Superior temporal gyrus (tissue), 1 donor: ENCODE data around the gene IL1R2.
A peak's percentile ranks its signal among the peaks of the same experiment; 100 is the strongest.

ENCODE experiments used
- DNase-seq: peaks from one replicate; pipeline ENCODE4 v3.0.0-alpha.2; 2016; ENCODE audit errors: extremely low spot score

The IL1R2 gene, protein sequence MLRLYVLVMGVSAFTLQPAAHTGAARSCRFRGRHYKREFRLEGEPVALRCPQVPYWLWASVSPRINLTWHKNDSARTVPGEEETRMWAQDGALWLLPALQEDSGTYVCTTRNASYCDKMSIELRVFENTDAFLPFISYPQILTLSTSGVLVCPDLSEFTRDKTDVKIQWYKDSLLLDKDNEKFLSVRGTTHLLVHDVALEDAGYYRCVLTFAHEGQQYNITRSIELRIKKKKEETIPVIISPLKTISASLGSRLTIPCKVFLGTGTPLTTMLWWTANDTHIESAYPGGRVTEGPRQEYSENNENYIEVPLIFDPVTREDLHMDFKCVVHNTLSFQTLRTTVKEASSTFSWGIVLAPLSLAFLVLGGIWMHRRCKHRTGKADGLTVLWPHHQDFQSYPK

DNA sequence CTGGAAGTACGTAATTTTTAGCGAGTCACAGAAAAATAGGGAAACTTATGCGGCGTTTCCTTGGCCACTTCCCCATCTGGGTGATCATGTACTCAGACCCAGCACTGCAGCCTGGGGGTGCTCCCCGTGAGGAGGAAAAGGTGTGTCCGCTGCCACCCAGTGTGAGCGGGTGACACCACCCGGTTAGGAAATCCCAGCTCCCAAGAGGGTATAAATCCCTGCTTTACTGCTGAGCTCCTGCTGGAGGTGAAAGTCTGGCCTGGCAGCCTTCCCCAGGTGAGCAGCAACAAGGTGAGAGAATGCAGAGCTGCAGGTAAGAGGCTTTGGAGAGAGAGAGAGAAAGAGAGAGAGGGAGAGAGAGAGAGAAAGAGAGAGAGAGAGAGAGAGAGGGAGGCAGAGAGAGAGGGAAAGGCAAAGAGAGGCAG is at the start of gene IL1R2:
Gene IL1R2, plus strand, starts transcription at position 240 of the 425 bp plus-strand sequence. CDS start 16,616 bp downstream, outside the sequence.
- DNase-seq = no peak

DNA sequence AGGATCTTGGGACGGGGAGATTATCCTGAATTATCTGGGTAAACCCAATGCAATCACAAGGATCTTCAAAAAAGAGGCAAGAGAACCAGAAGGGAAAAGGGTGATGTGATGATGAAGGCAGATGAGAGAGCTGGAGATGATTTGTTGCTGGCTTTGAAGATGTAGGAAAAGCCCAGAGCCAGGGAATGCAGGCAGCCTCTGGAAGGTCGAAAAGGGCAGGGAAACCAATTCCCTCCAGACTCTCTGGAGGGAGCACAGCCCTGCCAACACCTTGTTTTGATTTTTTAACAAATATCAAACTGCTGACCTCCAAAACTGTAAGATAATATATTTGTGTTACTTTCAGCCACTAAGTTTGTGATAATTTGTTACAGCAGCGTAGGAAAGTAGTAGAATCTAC is 48.9 kb upstream of the IL1R2 start:
- DNase-seq = no peak

DNA sequence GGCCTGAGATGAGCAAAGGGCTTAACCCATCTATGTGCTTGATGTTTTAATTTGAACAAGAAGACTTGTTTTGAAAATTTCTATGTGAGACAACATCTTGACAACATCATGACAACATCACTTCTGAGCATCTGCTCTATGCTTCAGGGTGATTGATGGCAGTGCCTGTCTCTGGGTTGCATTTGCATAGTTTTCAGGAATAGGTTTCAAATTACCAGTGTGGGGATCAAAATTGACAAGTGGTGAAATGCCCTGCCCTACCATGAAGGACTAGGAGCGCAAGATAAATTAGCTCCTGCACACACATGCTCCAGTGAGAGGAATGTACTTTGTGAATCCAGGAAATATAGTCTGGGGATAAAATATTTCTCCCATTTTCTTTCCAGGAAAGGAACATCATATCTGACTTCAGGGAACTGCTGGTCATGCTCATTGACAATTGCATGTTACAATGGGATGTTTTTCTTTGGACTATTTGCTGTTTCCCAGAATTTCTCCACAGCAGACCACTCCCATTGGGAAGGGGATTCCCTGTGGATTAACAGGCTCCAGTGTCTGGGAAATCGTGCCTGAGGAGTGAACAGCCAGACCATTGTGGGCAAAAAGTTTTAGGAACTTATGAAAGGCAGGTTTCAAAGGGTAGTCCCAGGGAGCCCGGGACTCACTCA is 45.3 kb upstream of the IL1R2 start:
- no peak for DNase-seq

DNA sequence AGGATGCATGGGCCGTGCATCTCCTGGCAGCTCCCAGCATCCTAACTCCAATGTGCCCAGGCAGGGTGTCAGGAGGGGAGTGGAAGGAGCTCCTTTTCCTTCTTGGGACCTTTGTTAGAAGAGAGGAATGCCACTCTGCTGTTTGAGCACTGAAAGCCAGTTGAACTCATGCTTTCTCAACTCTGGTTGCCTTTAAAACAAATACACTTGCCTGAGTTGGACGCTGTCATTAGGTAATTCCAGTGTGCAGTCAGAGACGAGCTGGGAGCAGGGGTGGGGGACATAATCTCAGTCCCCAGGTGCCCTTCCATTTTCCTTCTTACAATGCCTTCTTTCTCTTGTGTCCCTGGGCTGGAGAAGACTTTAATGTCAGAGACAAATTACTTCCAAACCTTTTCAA is 44.4 kb upstream of the IL1R2 start:
- DNase-seq = no peak

DNA sequence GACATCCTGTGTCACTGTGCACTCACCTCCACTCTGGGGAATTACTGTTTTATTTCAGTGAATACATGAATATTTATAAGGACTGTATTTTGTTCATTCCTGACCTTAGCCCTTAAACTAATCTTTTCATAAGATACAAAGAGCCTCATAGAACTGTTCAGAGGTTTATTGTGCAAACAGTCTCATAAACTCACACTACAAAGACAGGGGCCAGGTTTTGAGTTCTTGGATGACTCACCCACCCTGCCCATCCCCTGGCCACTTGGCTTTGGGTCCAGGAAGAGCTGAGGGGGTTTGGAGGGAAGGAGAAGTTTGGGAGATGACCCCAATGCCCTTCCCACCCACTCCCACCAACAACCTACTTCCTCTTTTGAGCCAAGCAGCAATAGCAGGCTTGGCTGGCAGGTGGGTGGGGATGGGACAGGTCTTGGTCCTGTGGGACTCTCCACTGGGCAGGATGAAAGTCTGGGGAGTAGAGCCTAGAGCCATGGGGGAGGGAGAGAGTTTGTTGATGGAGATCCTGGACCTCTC is 43.1 kb upstream of the IL1R2 start:
- DNase-seq = no peak

DNA sequence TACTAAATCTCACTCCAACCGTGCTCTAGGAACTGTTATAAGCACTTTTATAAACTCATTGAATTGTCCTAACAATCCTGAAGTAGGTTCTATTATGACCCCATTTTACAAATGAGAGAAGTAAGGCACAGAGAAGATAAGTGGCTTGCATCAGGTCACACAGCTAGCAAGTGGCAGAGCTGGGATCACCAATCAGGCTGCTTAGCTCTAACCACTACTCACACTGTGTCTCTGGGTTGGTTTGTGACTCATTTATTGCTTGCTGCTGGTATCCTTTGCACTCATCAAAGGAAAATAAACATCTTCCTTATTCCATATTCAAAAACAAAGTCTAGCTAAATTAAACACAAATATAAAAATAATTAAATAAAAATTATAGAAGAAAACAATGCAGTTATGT is 42.5 kb upstream of the IL1R2 start:
- no peak for DNase-seq

DNA sequence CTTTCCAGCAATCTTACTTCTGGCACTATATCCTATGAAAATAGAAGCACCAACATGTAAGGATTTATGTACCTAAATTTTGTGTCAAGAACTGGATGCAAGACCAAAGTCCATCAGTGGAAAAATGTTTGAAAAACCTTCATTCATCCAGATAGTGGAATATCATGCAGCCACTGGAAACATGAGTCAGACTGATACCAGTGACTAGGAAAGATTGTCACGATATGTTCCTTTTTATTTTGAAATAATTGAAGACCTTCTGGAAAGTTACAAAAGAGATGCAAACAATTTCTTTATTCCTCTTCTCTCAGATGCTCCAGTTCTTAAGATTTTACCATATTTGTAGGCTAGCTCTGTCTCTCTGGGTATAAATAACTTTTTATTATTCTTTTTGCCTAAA is 40.5 kb upstream of the IL1R2 start:
- DNase-seq = no peak

DNA sequence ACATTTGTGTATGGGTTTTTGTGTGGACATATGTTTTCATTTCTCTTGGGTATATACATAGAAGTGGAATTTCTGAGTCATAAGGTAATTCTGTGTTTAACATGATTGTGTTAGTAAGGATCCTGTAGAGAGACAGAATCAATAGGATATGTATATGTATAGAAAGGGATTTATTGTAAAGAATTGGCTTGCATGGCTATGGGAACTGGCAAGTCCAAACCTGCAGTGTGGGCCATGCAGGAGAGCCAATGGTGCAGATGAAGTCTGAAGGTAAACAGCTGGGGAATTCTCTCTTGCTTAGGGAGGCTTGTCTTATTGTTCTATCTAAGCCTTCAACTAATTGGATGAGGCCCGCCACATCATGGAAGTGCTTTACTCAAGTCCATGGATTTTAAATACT is 39.2 kb upstream of the IL1R2 start:
- no peak for DNase-seq

DNA sequence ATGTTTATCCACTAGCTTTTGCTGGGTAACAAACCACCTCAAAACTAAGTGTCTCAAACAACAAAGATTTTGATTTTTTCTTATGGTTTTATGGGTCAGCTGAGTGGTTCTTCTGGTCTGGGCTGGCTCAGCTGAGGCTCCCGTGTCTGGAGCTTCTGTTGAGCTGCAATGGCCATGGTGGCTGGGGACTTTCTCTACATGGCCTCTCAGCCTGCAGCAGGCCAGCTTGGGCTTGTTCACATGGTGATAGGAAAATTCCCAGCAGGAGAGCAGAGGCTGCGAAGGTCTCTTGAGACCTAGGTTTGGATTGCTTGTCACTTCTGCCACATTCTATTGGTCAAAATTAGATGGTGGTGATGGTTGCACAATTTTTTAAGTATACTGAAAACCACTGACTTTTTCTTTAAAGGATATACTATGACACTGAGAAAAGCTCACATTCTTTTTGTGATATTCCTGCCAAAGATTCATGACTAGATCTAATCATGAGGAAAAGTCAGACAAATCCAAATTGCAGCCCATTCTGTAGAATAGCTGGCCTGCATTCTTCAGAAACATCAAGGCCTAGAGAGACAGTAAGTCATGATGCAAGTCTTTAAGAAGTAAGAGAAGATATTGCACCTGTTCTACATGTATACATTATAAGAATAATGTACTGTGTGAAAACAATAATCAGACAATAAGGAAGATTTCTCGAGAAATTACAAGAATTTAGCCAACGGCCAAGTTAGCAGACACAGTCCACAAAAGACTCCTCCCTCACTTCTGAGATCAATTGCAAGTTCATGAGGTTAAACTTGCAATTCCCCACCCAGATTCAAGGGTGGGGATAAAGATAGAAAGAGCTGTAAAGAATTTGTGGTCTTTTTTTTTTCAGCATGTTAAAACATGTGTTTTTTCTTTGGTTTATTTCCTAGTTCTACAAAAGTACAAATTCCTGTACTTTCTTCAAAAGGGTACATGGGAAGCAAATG is 35.0 kb upstream of the IL1R2 start:
- no peak for DNase-seq

DNA sequence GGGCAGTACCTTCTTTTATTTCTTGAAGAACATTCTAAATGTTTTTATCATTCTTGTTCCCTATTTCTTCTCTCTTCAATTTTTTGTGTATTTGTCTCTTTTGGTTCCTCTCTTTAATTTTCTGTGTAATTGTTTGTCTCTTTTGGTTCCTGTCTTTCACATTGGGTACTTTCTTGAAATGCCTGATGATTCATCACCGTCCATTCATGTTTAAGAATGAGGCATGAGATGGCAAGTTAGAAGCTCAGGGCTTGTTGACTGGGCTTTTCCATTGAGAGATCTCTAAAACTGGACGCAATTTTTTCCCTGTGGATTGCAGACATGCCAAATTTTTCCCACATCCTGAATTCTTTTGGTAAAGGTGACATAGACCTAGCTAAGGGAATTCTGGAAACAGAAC is 33.7 kb upstream of the IL1R2 start:
- no peak for DNase-seq

DNA sequence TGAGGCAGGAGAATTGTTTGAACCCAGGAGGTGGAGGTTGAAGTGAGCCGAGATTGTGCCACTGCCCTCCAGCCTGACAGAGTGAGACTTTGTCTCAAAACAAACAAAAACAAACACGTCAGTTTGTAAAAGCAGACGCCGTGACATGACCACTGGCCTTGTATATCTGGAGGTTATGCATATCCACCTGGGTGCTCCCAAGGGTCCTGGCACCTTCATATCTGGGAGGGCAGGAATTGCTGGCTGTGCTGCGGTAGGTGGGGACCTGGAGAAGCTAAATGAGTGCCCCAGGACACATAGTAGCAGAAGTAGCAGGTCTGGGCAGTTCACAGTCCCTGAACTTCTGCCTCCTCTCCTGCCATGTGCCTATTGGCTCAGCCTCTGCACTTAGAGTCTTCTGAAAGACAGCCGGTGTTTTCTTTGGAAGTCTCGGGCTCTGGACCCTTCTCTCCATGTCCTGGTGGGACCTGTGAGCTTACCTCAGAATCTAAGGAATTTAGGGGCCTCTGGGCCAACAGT is 30.9 kb upstream of the IL1R2 start:
- no peak for DNase-seq

DNA sequence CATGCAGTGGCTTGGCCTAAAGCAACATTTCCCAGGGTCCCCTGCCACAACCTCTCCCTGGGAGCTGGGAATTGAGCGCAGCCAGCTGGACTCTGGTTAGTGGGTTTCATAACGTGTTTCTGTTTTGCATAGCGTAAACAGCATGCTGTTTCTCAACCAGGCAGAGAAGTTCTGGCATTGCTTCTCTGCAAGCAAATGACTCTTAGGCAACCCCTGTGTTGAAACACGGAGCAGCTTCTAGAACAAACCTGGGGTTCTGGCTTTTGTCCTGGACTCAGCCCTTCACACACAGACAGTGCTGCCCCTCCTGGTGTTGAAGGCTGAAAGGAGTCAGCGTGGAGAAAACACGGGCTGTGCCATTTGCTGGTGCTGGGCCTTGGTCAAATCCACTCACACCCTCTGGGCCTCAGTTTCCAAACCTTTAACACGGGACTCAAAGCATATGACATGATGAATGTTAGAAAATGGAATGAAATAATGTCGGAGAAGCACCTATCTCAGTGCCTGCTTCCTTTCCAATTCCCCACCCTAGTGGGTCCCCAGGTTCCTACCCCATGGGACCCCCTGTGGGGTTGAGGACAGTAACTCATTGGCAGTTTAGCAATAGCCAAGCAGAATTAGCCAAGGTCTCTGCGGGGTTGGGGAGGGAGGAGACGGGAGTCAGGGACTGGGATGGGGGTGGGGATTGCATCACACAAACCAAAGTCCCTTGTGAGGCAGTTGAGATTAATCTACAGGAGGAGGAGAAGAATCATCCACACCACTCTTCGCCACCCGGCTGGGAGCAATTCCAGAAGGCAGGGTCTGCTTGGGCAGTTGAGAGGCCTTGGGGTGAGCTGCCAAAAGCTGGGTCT is 30.2 kb upstream of the IL1R2 start:
- DNase-seq = peak; percentile 48

DNA sequence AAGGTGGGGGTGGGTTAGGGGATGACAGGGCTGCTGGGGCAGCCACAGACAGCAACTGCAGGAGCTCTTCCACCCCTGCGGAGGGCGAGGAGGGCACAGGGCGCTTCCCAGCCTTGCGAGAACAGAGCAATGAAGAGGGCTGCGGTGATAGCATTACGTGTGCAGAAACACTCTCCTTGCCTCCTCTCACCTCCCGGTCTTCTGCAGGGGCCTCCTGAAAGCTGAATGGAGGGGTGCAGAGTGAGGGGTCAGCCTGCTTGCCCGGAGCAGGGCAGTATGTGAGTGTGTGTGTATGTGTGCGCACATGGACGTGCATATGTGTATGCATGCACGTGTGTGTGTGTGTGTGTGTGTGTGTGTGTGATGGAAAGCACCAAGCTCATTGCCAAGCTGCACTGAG is 29.5 kb upstream of the IL1R2 start:
- DNase-seq = no peak

DNA sequence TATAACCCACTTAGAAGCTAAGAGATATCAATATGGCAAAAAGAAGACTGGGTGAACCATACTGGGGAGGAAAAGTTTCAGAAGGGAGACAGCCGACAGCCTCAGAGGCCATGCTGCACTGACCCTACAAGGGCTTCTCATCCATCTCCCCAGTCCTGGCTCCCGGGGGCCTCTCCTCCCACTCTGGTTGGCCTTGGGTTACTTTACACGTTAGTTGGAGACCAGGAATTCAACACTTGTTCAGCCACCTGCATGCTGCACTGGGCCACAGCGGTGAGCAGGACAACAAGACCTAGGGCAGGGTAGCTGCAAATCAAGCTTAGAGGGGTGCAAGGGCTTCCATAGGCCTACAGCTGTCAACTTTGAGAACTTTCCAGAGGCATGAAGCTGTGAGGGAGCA is 28.6 kb upstream of the IL1R2 start:
- no peak for DNase-seq

DNA sequence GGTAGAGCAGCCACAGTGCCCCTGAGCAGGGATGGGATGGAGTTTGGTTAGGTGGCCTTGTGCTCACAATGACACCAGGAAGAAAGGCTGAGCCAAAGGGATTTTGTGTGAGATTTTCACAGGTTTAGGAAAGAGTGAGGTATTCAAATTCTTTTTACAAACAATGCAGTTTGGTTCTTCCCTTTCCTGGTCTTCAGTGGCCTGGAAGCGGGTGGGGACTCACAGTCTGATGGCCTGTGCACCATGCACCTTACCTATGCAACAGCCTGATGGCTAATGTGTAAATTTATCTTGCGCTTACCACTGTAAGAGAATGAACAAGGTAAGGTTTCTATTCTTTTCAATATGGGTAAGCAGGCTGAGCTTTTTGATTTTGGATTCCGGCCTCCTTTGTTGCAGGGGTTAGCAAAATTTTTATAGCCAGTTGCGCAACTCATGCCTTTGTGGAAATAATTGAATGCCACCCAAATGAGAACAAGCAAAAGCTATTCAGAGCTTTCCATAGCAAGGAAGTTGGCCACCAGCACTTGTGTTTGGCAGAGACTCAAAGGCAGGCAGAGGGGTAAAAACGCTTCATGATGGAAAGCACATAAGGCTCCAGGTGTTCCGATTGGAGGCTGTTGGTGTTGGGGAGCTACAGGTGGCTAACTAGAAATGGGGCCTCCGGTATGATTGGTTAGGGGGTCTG is 23.8 kb upstream of the IL1R2 start:
- DNase-seq = no peak

DNA sequence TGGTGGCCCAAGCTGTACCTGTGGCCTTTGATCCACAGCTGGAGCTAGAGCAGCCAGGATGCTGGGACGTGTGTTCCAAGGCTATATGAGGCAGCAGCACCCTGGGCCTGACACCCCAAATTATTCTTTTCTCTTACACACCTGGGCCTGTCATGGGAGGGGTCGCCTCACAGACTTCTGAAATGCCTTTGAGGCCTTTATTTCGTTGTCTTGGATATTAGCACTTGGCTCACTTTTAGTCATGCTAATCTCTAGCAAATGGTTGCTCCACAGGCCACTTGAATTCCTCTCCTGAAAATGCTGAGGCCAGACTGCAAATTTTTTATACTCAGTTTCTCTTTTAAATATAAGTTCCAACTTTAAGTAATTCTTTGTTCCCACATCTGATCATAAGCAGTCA is 22.0 kb upstream of the IL1R2 start:
- no peak for DNase-seq

DNA sequence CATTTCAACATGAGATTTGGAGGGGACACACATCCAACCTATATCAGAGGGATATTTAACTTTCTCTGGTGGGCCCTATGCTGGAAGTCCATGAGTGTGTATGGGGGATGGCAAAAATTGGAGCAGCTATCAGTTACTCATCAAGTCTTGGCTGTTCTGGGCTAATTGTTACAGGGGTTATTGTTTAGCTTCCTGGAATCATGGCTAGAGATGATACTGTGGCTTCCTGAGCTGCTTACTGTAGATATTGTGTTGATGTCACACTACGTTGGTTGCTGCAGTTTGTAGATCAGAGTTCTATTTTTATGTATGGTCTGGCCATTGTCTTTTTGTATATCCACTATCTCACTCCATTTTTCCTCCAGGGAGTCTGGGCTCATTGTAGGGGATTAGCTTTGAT is 20.9 kb upstream of the IL1R2 start:
- no peak for DNase-seq

DNA sequence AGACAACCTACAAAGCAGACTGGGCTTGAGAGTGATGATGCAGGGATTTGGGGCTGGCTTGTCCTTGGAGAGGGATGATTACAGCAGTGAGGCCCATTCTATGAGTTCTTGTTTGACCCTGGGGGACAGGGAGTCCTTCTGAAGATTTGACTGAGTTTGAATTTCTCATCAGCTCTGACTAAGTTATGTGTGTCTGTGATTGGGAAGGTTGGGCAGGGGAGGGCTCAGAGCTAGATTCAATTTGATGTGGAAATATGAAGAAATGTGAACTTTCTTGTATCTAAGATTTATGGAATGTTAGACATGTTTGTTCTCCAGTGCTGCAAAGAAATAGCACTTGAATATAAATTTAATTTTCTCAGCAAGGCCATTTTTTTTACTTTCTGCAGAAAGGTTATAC is 19.9 kb upstream of the IL1R2 start:
- DNase-seq = no peak

DNA sequence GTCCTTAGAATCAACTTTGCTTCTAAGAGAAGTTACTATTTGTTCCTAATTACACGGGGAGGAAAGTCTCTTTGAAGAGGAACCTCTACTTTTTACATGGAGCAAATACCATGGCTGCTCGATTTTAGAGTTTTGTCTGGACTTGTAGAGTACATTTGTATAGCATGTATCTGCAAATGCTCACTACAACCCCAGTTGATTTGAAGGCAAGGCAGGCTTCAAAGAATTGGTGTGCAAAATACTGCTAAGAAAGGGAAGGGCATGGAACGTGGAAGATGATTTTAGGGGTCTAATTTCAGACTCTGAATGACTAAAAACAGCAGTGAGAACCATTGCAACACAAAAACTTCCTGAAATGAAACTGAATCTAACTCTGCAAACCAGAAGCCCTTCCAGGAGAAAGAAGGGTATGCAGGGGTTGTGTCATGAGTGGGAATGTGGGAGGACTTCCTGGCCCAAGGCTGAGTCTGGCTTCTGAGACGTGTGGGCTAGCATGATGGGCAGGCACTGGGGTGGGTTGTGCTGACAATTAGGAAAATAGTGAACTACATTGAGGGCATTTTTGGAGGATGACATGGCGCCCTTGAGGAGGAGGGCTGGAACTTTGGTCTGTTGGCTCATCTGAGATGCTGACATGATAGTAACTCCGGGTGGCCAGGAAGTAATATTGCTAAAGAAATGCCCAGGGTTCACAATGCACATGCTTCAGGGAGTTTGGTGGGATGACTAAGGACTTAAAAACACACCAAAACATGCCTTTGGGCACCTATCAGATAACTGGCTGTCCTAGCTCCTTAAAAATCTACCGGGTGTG is 18.9 kb upstream of the IL1R2 start:
- no peak for DNase-seq
